Measurements from ENCODE around the gene DOLPP1. TPM values are rescaled to one million over a fixed set of nuclear protein-coding genes. Genes with fewer than 3 reads are reported as not detected.
"Not testable (repeated sequence)": the region's sequence is repeated elsewhere in the genome, so short reads cannot be mapped to it uniquely, and the experiment has no call there.

The DOLPP1 gene
- total RNA-seq, 2 donors from 2014 or later: 12.3 to 20.8 TPM

GRCh38 chr9:129128689-129129088, 47.8 kb downstream of the DOLPP1 start:
- Mint-ChIP-seq H3K36me3 (ENCODE audit: low read depth) (peaks cover 86% of the 10 kb centered on the region), H3K9me3 (no peaks in the 10 kb centered on the region), H3K27ac (no peak overlapping the region), H3K4me1 (no peaks in the 10 kb centered on the region), H3K4me3 (no peak overlapping the region), H3K27me3 (no peaks in the 10 kb centered on the region)
- no peak for ATAC-seq (replicated peaks)

DNA sequence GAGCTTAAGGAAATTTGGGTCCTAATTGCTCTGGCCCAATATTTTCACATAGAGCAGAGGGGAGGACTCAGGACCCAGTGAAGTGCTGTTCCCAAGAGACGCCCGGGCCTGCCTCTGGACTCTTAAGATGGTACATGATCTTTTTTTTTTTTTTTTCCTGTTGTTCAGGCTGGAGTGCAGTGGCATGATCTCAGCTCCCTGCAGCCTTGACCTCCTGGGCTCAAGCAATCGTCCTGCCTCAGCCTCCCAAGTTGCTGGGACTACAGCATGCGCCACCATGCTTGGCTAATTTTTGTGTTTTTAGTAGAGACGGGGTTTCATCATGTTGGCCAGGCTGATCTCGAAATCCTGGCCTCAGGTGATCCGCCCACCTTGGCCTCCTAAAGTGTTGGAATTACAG, 49.4 kb downstream of the DOLPP1 start:
- not testable (repeated sequence) for H3K27me3 Mint-ChIP-seq; H3K9me3 Mint-ChIP-seq; H3K4me3 Mint-ChIP-seq; ATAC-seq (replicated peaks); H3K4me1 Mint-ChIP-seq; H3K27ac Mint-ChIP-seq
- peaks cover 87% of the 10 kb centered on the region for H3K36me3 Mint-ChIP-seq (ENCODE audit: low read depth)

GRCh38 chr9:129130791-129131190, 49.9 kb downstream of the DOLPP1 start:
- H3K36me3 Mint-ChIP-seq (ENCODE audit: low read depth): peaks cover 86% of the 10 kb centered on the region
- H3K4me3 Mint-ChIP-seq: no peak overlapping the region
- H3K27ac Mint-ChIP-seq: no peak overlapping the region
- H3K27me3 Mint-ChIP-seq: no peaks in the 10 kb centered on the region
- no peaks in the 10 kb centered on the region for H3K9me3 Mint-ChIP-seq
- no peaks in the 10 kb centered on the region for H3K4me1 Mint-ChIP-seq
- ATAC-seq (replicated peaks): no peak

- Mint-ChIP-seq H3K27me3 (no peaks in the 10 kb centered on the region), H3K36me3 (ENCODE audit: low read depth) (peaks cover 86% of the 10 kb centered on the region), H3K4me1 (no peaks in the 10 kb centered on the region), H3K4me3 (no peak overlapping the region), H3K9me3 (no peaks in the 10 kb centered on the region), H3K27ac (no peak overlapping the region)
- ATAC-seq (replicated peaks): peak; percentile 99
Observed at GRCh38 chr9:129131300-129132145, 50.6 kb downstream of the DOLPP1 start.

GRCh38 chr9:129133082-129133481, 52.2 kb downstream of the DOLPP1 start:
- Mint-ChIP-seq H3K27me3 (no peaks in the 10 kb centered on the region), H3K27ac (no peak overlapping the region), H3K4me1 (no peaks in the 10 kb centered on the region)

DNA sequence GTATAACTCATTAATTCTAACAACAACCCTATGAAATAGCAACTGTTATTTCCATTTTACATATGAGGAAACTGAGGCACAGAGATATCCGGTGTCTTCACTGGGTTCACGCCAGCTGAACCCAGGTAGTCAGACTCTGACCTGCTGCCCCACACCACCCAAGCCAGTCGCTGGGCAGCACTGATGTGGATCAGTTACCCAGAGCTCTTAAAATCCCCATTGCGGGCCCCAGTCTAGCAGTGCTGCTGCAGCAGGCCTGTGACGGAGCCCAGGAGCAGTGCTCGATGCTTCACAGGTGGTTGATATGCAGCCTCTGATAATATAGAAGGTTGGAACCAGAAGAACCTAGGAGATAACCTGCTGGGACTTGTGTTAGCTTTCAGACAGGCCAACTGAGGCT, 54.6 kb downstream of the DOLPP1 start:
- no peak overlapping the region for H3K4me3 Mint-ChIP-seq
- no peaks in the 10 kb centered on the region for H3K27me3 Mint-ChIP-seq
- no peak for ATAC-seq (replicated peaks)

More at GRCh38 chr9:129133082-129133481, 52.2 kb downstream of the DOLPP1 start:
- Mint-ChIP-seq H3K36me3 (ENCODE audit: low read depth) (peaks cover 84% of the 10 kb centered on the region), H3K4me3 (no peak overlapping the region), H3K9me3 (no peaks in the 10 kb centered on the region)
- no peak for ATAC-seq (replicated peaks)

GRCh38 chr9:129136446-129137035, 55.6 kb downstream of the DOLPP1 start:
- no peak for ATAC-seq (replicated peaks)
- Mint-ChIP-seq H3K36me3 (ENCODE audit: low read depth) (peaks cover 57% of the 10 kb centered on the region), H3K27me3 (no peaks in the 10 kb centered on the region), H3K4me3 (no peak overlapping the region), H3K27ac (no peak overlapping the region), H3K4me1 (peaks cover 13% of the 10 kb centered on the region), H3K9me3 (no peaks in the 10 kb centered on the region)

More for the DNA sequence above, 54.6 kb downstream of the DOLPP1 start:
- H3K27ac Mint-ChIP-seq: no peak overlapping the region
- peaks cover 13% of the 10 kb centered on the region for H3K4me1 Mint-ChIP-seq
- peaks cover 68% of the 10 kb centered on the region for H3K36me3 Mint-ChIP-seq (ENCODE audit: low read depth)
- H3K9me3 Mint-ChIP-seq: no peaks in the 10 kb centered on the region

- H3K4me3 Mint-ChIP-seq: no peak overlapping the region
- H3K36me3 Mint-ChIP-seq (ENCODE audit: low read depth): peaks cover 53% of the 10 kb centered on the region
- H3K4me1 Mint-ChIP-seq: peaks cover 13% of the 10 kb centered on the region
- H3K27ac Mint-ChIP-seq: no peak overlapping the region
- H3K9me3 Mint-ChIP-seq: no peaks in the 10 kb centered on the region
- H3K27me3 Mint-ChIP-seq: no peaks in the 10 kb centered on the region
- ATAC-seq (replicated peaks): no peak
Observed at GRCh38 chr9:129137292-129138143, 56.6 kb downstream of the DOLPP1 start.

DNA sequence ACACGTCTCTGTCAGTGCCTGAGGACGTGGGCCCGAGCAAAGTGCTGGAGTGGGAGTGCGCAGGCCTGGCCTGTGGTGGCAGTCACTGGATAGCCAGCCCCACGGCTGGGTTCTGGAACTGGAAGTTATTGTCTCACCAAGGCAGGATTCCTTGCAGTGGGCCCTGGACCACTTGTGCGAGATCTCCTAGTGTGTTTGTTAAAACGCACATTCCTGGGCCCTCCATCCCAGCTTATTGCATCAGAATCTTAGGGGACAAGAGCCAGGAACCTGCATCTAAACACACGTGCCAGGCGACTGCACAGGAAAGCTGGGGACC, 57.2 kb downstream of the DOLPP1 start:
- peaks cover 55% of the 10 kb centered on the region for H3K36me3 Mint-ChIP-seq (ENCODE audit: low read depth)
- H3K27me3 Mint-ChIP-seq: no peaks in the 10 kb centered on the region
- H3K4me1 Mint-ChIP-seq: peaks cover 13% of the 10 kb centered on the region
- H3K4me3 Mint-ChIP-seq: no peak overlapping the region
- no peak overlapping the region for H3K27ac Mint-ChIP-seq
- H3K9me3 Mint-ChIP-seq: no peaks in the 10 kb centered on the region
- ATAC-seq (replicated peaks): no peak

- peak; percentile 2 for ATAC-seq (replicated peaks)
- Mint-ChIP-seq H3K4me3 (peak overlapping the region; percentile 81), H3K27me3 (no peaks in the 10 kb centered on the region), H3K27ac (peak overlapping the region; percentile 85), H3K9me3 (no peaks in the 10 kb centered on the region), H3K36me3 (ENCODE audit: low read depth) (peaks cover 54% of the 10 kb centered on the region), H3K4me1 (peaks cover 13% of the 10 kb centered on the region)
Observed at GRCh38 chr9:129138476-129139232, 57.7 kb downstream of the DOLPP1 start.

GRCh38 chr9:129139233-129139992, 58.5 kb downstream of the DOLPP1 start:
- H3K27ac Mint-ChIP-seq: peak overlapping the region; percentile 85
- H3K36me3 Mint-ChIP-seq (ENCODE audit: low read depth): peaks cover 56% of the 10 kb centered on the region
- ATAC-seq (replicated peaks): peak; percentile 61
- H3K4me1 Mint-ChIP-seq: peaks cover 13% of the 10 kb centered on the region
- no peaks in the 10 kb centered on the region for H3K9me3 Mint-ChIP-seq
- H3K4me3 Mint-ChIP-seq: peak overlapping the region; percentile 81
- no peaks in the 10 kb centered on the region for H3K27me3 Mint-ChIP-seq

- Mint-ChIP-seq H3K4me1 (peaks cover 13% of the 10 kb centered on the region), H3K36me3 (ENCODE audit: low read depth) (peaks cover 50% of the 10 kb centered on the region), H3K27me3 (no peaks in the 10 kb centered on the region), H3K4me3 (peak overlapping the region; percentile 81), H3K9me3 (no peaks in the 10 kb centered on the region), H3K27ac (peak overlapping the region; percentile 85)
- ATAC-seq (replicated peaks): peak; percentile 95
Observed at GRCh38 chr9:129139993-129140396, 59.1 kb downstream of the DOLPP1 start.
